IMR-90 (cell line): Measurements from ENCODE around the gene HECTD1. TPM values are rescaled to one million over a fixed set of nuclear protein-coding genes. Genes with fewer than 3 reads are reported as not detected.
A peak's percentile ranks its signal among the peaks of the same experiment; 100 is the strongest.

Experiments
- ATAC-seq: fragments of 200-7000 bp; cut with Tn5 transposase; 2 replicates; pipeline ENCODE4 v1.9.1; 2020; ENCODE audit warnings: low read depth, mild to moderate bottlenecking, moderate library complexity
- BruUV-seq: library from RNA; stranded (reverse); fragments of 400-500 nt; replicated peaks from 2 replicates; lab custom pipeline; 2021; lab: Mats Ljungman, UMichigan
- CTCF ChIA-PET: fragments of 300-600 bp; formaldehyde crosslinking; extraction: SDS; loops from one replicate; lab custom pipeline; 2021; ENCODE audit warnings: antibody characterized with exemption; lab: Yijun Ruan, JAX
- POLR2A ChIA-PET: fragments of 300-600 bp; sonication (Branson Sonifier 250); formaldehyde crosslinking; loops from one replicate; lab custom pipeline; 2022; ENCODE audit warnings: antibody characterized with exemption; ENCODE audit not compliant: unreplicated experiment; lab: Charles Lee
- DNase-seq: peaks from one replicate; pipeline ENCODE4 v3.0.0; 2013
- H2AFZ ChIP-seq: replicated peaks from 2 replicates; pipeline ENCODE3; 2013; ENCODE audit warnings: low read length, mild to moderate bottlenecking; ENCODE audit not compliant: poor library complexity
- H2AK5ac ChIP-seq: 2 replicates; pipeline ENCODE4 v1.6.1; 2013; ENCODE audit warnings: low read depth, low read length, inconsistent platforms
- H2AK9ac ChIP-seq: replicated peaks from 2 replicates; pipeline ENCODE3; 2013; ENCODE audit warnings: mild to moderate bottlenecking, low read depth, low read length, moderate library complexity; ENCODE audit not compliant: poor library complexity
- H2BK120ac ChIP-seq: 2 replicates; pipeline ENCODE4 v1.6.1; 2013; ENCODE audit warnings: low read depth, low read length, inconsistent platforms
- H2BK15ac ChIP-seq: 3 replicates; pipeline ENCODE4 v1.6.1; 2013; ENCODE audit warnings: low read depth, low read length, inconsistent platforms
- H2BK20ac ChIP-seq: 2 replicates; pipeline ENCODE4 v1.6.1; 2013; ENCODE audit warnings: low read depth, mild to moderate bottlenecking, inconsistent platforms, low read length, moderate library complexity
- H2BK5ac ChIP-seq: 2 replicates; pipeline ENCODE4 v1.6.1; 2013; ENCODE audit warnings: mild to moderate bottlenecking, low read depth, low read length, inconsistent platforms; ENCODE audit not compliant: poor library complexity, severe bottlenecking
- H3K14ac ChIP-seq: replicated peaks from 2 replicates; pipeline ENCODE4 v1.6.1; 2013; ENCODE audit warnings: low read depth, low read length, inconsistent platforms
- H3K18ac ChIP-seq: 2 replicates; pipeline ENCODE4 v1.6.1; 2013; ENCODE audit warnings: low read depth, low read length, control low read depth
- H3K23ac ChIP-seq: 2 replicates; pipeline ENCODE4 v1.6.1; 2013; ENCODE audit warnings: low read depth, low read length, inconsistent platforms
- H3K27ac ChIP-seq: 2 replicates; pipeline ENCODE4 v1.5.1; 2013; ENCODE audit warnings: mild to moderate bottlenecking, control low read depth, low read length; ENCODE audit not compliant: insufficient read depth
- H3K27me3 ChIP-seq: 2 replicates; pipeline ENCODE4 v1.6.1; 2013; ENCODE audit warnings: low read length; ENCODE audit not compliant: control insufficient read depth, insufficient read depth
- H3K36me3 ChIP-seq: 2 replicates; pipeline ENCODE4 v1.6.1; 2013; ENCODE audit warnings: low read length, mixed read lengths; ENCODE audit not compliant: control insufficient read depth, insufficient read depth
- H3K4ac ChIP-seq: 2 replicates; pipeline ENCODE4 v1.6.1; 2013; ENCODE audit warnings: low read depth, low read length, inconsistent platforms
- H3K4me1 ChIP-seq: 2 replicates; pipeline ENCODE4 v1.6.1; 2013; ENCODE audit warnings: low read length, mixed read lengths; ENCODE audit not compliant: control insufficient read depth, insufficient read depth
- H3K4me2 ChIP-seq: 2 replicates; pipeline ENCODE4 v1.6.1; 2013; ENCODE audit warnings: low read depth, mild to moderate bottlenecking, control low read depth, low read length, moderate library complexity
- H3K4me3 ChIP-seq: 2 replicates; pipeline ENCODE4 v1.5.1; 2013; ENCODE audit warnings: low read depth, mild to moderate bottlenecking, control low read depth, low read length, moderate library complexity; ENCODE audit not compliant: insufficient read depth
- H3K56ac ChIP-seq: 2 replicates; pipeline ENCODE4 v1.6.1; 2013; ENCODE audit warnings: low read length, inconsistent platforms; ENCODE audit not compliant: insufficient read depth; ENCODE audit errors: extremely low read depth
- H3K79me1 ChIP-seq, 2 experiments: 2 replicates each; pipeline ENCODE4 v1.6.1; 2013; ENCODE audit warnings: low read length in 2 of 2, inconsistent platforms in 1 of 2, low read depth in 1 of 2
- H3K9ac ChIP-seq: 2 replicates; pipeline ENCODE4 v1.6.1; 2013; ENCODE audit warnings: low read depth, low read length, control low read depth
- H3K9me1 ChIP-seq: 2 replicates; pipeline ENCODE4 v1.6.1; 2013; ENCODE audit warnings: low read length, inconsistent platforms; ENCODE audit not compliant: insufficient read depth
- H3K9me3 ChIP-seq: 2 replicates; pipeline ENCODE4 v1.6.1; 2013; ENCODE audit warnings: low read length; ENCODE audit not compliant: control insufficient read depth, insufficient read depth
- H4K20me1 ChIP-seq: 2 replicates; pipeline ENCODE4 v1.6.1; 2013; ENCODE audit warnings: low read length, inconsistent platforms; ENCODE audit not compliant: insufficient read depth
- H4K5ac ChIP-seq: 2 replicates; pipeline ENCODE4 v1.6.1; 2013; ENCODE audit warnings: mild to moderate bottlenecking, low read depth, low read length, control low read depth
- H4K8ac ChIP-seq, 2 experiments: 2 replicates each; pipeline ENCODE4 v1.6.1; 2013; ENCODE audit warnings: low read depth in 2 of 2, low read length in 2 of 2, control low read depth in 1 of 2, inconsistent platforms in 1 of 2
- H4K91ac ChIP-seq: 2 replicates; pipeline ENCODE4 v1.6.1; 2013; ENCODE audit warnings: low read depth, low read length, inconsistent platforms; ENCODE audit not compliant: insufficient read depth
- BHLHE40 ChIP-seq: fragments of 150-350 bp; IDR thresholded peaks from 2 replicates; pipeline ENCODE4 v1.6.1; 2016; ENCODE audit warnings: mild to moderate bottlenecking, low read depth, low read length
- CEBPB ChIP-seq: IDR thresholded peaks from 2 replicates; pipeline ENCODE4 v1.6.1; 2012; ENCODE audit warnings: low read depth, low read length, improper control_type of control experiment
- CHD1 ChIP-seq: IDR thresholded peaks from 2 replicates; pipeline ENCODE4 v1.6.1; 2012; ENCODE audit warnings: low read depth, low read length, improper control_type of control experiment
- FOS ChIP-seq: fragments of 150-350 bp; IDR thresholded peaks from 2 replicates; pipeline ENCODE4 v1.6.1; 2016; ENCODE audit warnings: low read depth, low read length
- MAFK ChIP-seq: IDR thresholded peaks from 2 replicates; pipeline ENCODE4 v1.6.1; 2012; ENCODE audit warnings: low read depth, low read length, improper control_type of control experiment
- MAZ ChIP-seq: IDR thresholded peaks from 2 replicates; pipeline ENCODE4 v1.6.1; 2012; ENCODE audit warnings: low read depth, mild to moderate bottlenecking, low read length, improper control_type of control experiment, moderate library complexity, borderline replicate concordance
- MXI1 ChIP-seq: IDR thresholded peaks from 2 replicates; pipeline ENCODE4 v1.6.1; 2012; ENCODE audit warnings: low read depth, mild to moderate bottlenecking, low read length, moderate library complexity, borderline replicate concordance
- NFE2L2 ChIP-seq: fragments of 150-350 bp; IDR thresholded peaks from 2 replicates; pipeline ENCODE4 v1.6.1; 2016; ENCODE audit warnings: low read depth, mild to moderate bottlenecking, low read length
- POLR2A ChIP-seq: IDR thresholded peaks from 2 replicates; pipeline ENCODE4 v1.6.1; 2012; ENCODE audit warnings: mild to moderate bottlenecking, low read depth, low read length
- RAD21 ChIP-seq: IDR thresholded peaks from 2 replicates; pipeline ENCODE4 v1.6.1; 2012; ENCODE audit warnings: low read length, improper control_type of control experiment
- RCOR1 ChIP-seq: IDR thresholded peaks from 2 replicates; pipeline ENCODE4 v1.6.1; 2012; ENCODE audit warnings: mild to moderate bottlenecking, low read length, improper control_type of control experiment; ENCODE audit not compliant: insufficient replicate concordance
- RFX5 ChIP-seq: IDR thresholded peaks from 2 replicates; pipeline ENCODE4 v1.8.0; 2012; ENCODE audit warnings: low read depth, mild to moderate bottlenecking, low read length, moderate library complexity
- SMC3 ChIP-seq: fragments of 150-350 bp; IDR thresholded peaks from 2 replicates; pipeline ENCODE4 v1.6.1; 2016; ENCODE audit warnings: low read depth, mild to moderate bottlenecking, antibody characterized with exemption, low read length, moderate library complexity
- WGBS, 2 experiments: methylation state at CpG; one replicate each; pipeline versions ENCODE4 v1.1.5 to v1.1.7; 2013; ENCODE audit warnings: missing lambda C conversion rate in 2 of 2; ENCODE audit not compliant: insufficient read length in 1 of 2; ENCODE audit errors: extremely low coverage in 2 of 2; 5-methylcytosine and 5-hydroxymethylcytosine counted together
- dilution Hi-C: fragments of 300-500 bp; cut with HindIII; formaldehyde crosslinking; loops from one replicate; pipeline ENCODE4 v1.14.3; 2018; ENCODE audit warnings: low sequenced_read_pairs; ENCODE audit not compliant: unreplicated experiment
- in situ Hi-C: fragments of 300-500 bp; cut with MboI; formaldehyde crosslinking; loops from 3 replicates; pipeline ENCODE4 v1.14.3; 2019; ENCODE audit warnings: low sequenced_read_pairs, inconsistent platforms, mixed read lengths
- intact Hi-C: fragments of 100-400 bp; cut with micrococcal nuclease; formaldehyde crosslinking; loops from 2 replicates; pipeline ENCODE4 v1.10.0; 2022
- polyA plus RNA-seq, 3 experiments: library from polyadenylated mRNA; depleted of rRNA; stranded (reverse); fragments of >200 nt; gene quantifications; 2 replicates each; pipeline ENCODE4 v1.2.3, GENCODE V29; 2012; ENCODE audit warnings: low replicate concordance in 1 of 3
- total RNA-seq: library from RNA; depleted of rRNA; stranded (reverse); fragments of >200 nt; gene quantifications from 2 replicates; pipeline ENCODE4 v1.2.3, GENCODE V29; 2012
- TF ChIP-seq, protein P1 (sequence below): conservative IDR thresholded peaks from 2 replicates; pipeline ENCODE4 v1.5.1; 2012; ENCODE audit warnings: mild to moderate bottlenecking, low read depth, low read length, improper control_type of control experiment
- TF ChIP-seq, protein P2 (sequence below): fragments of 150-350 bp; IDR thresholded peaks from 2 replicates; pipeline ENCODE4 v1.6.1; 2016; ENCODE audit warnings: low read depth, mild to moderate bottlenecking, low read length, moderate library complexity, borderline replicate concordance
- TF ChIP-seq, protein P3 (sequence below): fragments of 150-350 bp; IDR thresholded peaks from 2 replicates; pipeline ENCODE4 v1.6.1; 2017; ENCODE audit warnings: mild to moderate bottlenecking, antibody characterized with exemption, low read length, low read depth

Gene HECTD1
- total and polyA plus RNA-seq, 2 of the 4 experiments (the other 2 are of a cell fraction), result 48.5 to 228 TPM

- ChIA-PET POLR2A (no interaction called here), CTCF (no interaction called here)
- Histone ChIP-seq H3K79me1 (peaks cover 0 to 3% of the 10 kb centered on the region in 2 experiments; a peak in 2 of 4 replicates), H3K9me1 (peaks cover 3% of the 10 kb centered on the region), H3K14ac (peak overlapping the region; percentile 54), H3K4me2 (no peak overlapping the region), H2BK15ac (no peak overlapping the region; the same call in 2 of the 3 replicates), H2BK5ac (no peak overlapping the region), H3K56ac (no peak overlapping the region), H3K23ac (0 out of 2 replicates have a peak overlapping the region, but pooled peaks have one; percentile 5), H2BK120ac (peak overlapping the region; percentile 78; the same call in 1 of the 2 replicates), H2BK20ac (0 out of 2 replicates have a peak overlapping the region, but pooled peaks have one; percentile 87), H3K4me3 (no peak overlapping the region), H3K27me3 (no peaks in the 10 kb centered on the region), H4K5ac (no peak overlapping the region), H3K27ac (peak overlapping the region; percentile 10; the same call in 1 of the 2 replicates), H4K8ac (peak overlapping the region in 1 of 2 experiments; percentile 65; a peak in 1 of 4 replicates), H4K91ac (no peak overlapping the region), H3K4me1 (no peaks in the 10 kb centered on the region), H3K9ac (no peak overlapping the region; the same call in 1 of the 2 replicates), H2AK9ac (no peak overlapping the region), H3K18ac (no peak overlapping the region), H3K36me3 (no peaks in the 10 kb centered on the region), H3K9me3 (no peaks in the 10 kb centered on the region), H4K20me1 (no peaks in the 10 kb centered on the region), H2AFZ (peak overlapping the region; percentile 11), H2AK5ac (peak overlapping the region; percentile 11; the same call in 1 of the 2 replicates), H3K4ac (peak overlapping the region; percentile 28; the same call in 1 of the 2 replicates)
- TF ChIP-seq, protein P1, sequence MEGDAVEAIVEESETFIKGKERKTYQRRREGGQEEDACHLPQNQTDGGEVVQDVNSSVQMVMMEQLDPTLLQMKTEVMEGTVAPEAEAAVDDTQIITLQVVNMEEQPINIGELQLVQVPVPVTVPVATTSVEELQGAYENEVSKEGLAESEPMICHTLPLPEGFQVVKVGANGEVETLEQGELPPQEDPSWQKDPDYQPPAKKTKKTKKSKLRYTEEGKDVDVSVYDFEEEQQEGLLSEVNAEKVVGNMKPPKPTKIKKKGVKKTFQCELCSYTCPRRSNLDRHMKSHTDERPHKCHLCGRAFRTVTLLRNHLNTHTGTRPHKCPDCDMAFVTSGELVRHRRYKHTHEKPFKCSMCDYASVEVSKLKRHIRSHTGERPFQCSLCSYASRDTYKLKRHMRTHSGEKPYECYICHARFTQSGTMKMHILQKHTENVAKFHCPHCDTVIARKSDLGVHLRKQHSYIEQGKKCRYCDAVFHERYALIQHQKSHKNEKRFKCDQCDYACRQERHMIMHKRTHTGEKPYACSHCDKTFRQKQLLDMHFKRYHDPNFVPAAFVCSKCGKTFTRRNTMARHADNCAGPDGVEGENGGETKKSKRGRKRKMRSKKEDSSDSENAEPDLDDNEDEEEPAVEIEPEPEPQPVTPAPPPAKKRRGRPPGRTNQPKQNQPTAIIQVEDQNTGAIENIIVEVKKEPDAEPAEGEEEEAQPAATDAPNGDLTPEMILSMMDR, result no peak
- no peak for TF ChIP-seq CHD1
- no peak for TF ChIP-seq MAZ
- TF ChIP-seq SMC3, result no peak
- TF ChIP-seq RFX5, result no peak
- TF ChIP-seq, protein P2, sequence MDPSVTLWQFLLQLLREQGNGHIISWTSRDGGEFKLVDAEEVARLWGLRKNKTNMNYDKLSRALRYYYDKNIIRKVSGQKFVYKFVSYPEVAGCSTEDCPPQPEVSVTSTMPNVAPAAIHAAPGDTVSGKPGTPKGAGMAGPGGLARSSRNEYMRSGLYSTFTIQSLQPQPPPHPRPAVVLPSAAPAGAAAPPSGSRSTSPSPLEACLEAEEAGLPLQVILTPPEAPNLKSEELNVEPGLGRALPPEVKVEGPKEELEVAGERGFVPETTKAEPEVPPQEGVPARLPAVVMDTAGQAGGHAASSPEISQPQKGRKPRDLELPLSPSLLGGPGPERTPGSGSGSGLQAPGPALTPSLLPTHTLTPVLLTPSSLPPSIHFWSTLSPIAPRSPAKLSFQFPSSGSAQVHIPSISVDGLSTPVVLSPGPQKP, result no peak
- no peak for TF ChIP-seq FOS
- TF ChIP-seq POLR2A, result no peak
- TF ChIP-seq, protein P3, sequence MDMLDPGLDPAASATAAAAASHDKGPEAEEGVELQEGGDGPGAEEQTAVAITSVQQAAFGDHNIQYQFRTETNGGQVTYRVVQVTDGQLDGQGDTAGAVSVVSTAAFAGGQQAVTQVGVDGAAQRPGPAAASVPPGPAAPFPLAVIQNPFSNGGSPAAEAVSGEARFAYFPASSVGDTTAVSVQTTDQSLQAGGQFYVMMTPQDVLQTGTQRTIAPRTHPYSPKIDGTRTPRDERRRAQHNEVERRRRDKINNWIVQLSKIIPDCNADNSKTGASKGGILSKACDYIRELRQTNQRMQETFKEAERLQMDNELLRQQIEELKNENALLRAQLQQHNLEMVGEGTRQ, result no peak
- TF ChIP-seq MAFK, result no peak
- no peak for TF ChIP-seq RCOR1
- TF ChIP-seq RAD21, result no peak
- no peak for TF ChIP-seq NFE2L2
- TF ChIP-seq MXI1, result no peak
- TF ChIP-seq BHLHE40, result no peak
- TF ChIP-seq CEBPB, result no peak
- DNase-seq (peak; percentile 66), ATAC-seq (peak; percentile 56; the same call in 1 of the 2 replicates)
- WGBS, 2 experiments, result no CpG with 5 or more reads among the region's 3 CpGs
- intact Hi-C loops (no loop called here), in situ Hi-C loops (loop anchor here (5.0 kb wide), 1 partner anchor 103 kb away; no protein-coding TSS in a partner anchor), dilution Hi-C loops (no loop called here)
- no TSS peak for BruUV-seq
Observed at GRCh38 chr14:31080056-31080455, 127.5 kb downstream of the HECTD1 start.
